Loucy (cell line): ENCODE measurements around the gene ERC1.

Experiments
- CTCF ChIP-seq: fragments of 200-600 bp; sonication (generic); conservative IDR thresholded peaks from 2 replicates; pipeline ENCODE4 v1.5.1; 2014; ENCODE audit warnings: mild to moderate bottlenecking, antibody characterized with exemption, low read length
- EZH2phosphoT487 ChIP-seq: fragments of 200-600 bp; IDR thresholded peaks from 2 replicates; pipeline ENCODE4 v1.6.1; 2018; ENCODE audit warnings: antibody characterized with exemption, mild to moderate bottlenecking, moderate library complexity, borderline replicate concordance

- TF ChIP-seq CTCF (no peak), EZH2phosphoT487 (no peak)
Observed at GRCh38 chr12:1339618-1340319, 348.7 kb downstream of the ERC1 start.
